Keratinocyte (primary cell): ENCODE results near the gene DHX15.

Experiments
- EZH2 ChIP-seq: IDR thresholded peaks from one replicate; pipeline ENCODE4 v1.6.1; 2012; ENCODE audit warnings: inconsistent platforms, mild to moderate bottlenecking, low read length, moderate library complexity
- TF ChIP-seq, protein P1 (sequence below), 3 experiments: IDR thresholded peaks in 1 of 3; conservative IDR thresholded peaks in 1 of 3; optimal IDR thresholded peaks in 1 of 3; 2 replicates in 2 of 3; 3 replicates in 1 of 3; pipeline versions ENCODE3 to v1.5.1; 2011; ENCODE audit warnings: low read length in 3 of 3, mild to moderate bottlenecking in 3 of 3, moderate library complexity in 2 of 3, control low read depth in 1 of 3, inconsistent platforms in 1 of 3; ENCODE audit not compliant: insufficient read depth in 2 of 3; ENCODE audit errors: extremely low read depth in 1 of 3

- TF ChIP-seq, protein P1, sequence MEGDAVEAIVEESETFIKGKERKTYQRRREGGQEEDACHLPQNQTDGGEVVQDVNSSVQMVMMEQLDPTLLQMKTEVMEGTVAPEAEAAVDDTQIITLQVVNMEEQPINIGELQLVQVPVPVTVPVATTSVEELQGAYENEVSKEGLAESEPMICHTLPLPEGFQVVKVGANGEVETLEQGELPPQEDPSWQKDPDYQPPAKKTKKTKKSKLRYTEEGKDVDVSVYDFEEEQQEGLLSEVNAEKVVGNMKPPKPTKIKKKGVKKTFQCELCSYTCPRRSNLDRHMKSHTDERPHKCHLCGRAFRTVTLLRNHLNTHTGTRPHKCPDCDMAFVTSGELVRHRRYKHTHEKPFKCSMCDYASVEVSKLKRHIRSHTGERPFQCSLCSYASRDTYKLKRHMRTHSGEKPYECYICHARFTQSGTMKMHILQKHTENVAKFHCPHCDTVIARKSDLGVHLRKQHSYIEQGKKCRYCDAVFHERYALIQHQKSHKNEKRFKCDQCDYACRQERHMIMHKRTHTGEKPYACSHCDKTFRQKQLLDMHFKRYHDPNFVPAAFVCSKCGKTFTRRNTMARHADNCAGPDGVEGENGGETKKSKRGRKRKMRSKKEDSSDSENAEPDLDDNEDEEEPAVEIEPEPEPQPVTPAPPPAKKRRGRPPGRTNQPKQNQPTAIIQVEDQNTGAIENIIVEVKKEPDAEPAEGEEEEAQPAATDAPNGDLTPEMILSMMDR (optimal IDR thresholded peaks at IDR 0.05 in 1 of 3, IDR thresholded peaks at IDR 0.05 in 1 of 3, conservative IDR thresholded peaks at IDR 0.05 in 1 of 3; ENCODE audit: extremely low read depth in 1 of 3, insufficient read depth in 2 of 3, low read length in 3 of 3): no peak
- no peak for TF ChIP-seq EZH2
Observed at GRCh38 chr4:24511371-24512063, 72.8 kb downstream of the DHX15 start.
